ENCODE measurements around the gene EPHA10.
"Not testable (repeated sequence)": the region's sequence is repeated elsewhere in the genome, so short reads cannot be mapped to it uniquely, and the experiment has no call there.

The EPHA10 gene

GRCh38 chr1:37767488-37767887, 2.6 kb upstream of the EPHA10 start:
- no peak for DNase-seq

GRCh38 chr1:37765916-37766664, 1.2 kb upstream of the EPHA10 start:
- peak; percentile 45 for DNase-seq

- no peak for DNase-seq
Measured at GRCh38 chr1:37764414-37764825, 500 bp downstream of the EPHA10 start.

DNA sequence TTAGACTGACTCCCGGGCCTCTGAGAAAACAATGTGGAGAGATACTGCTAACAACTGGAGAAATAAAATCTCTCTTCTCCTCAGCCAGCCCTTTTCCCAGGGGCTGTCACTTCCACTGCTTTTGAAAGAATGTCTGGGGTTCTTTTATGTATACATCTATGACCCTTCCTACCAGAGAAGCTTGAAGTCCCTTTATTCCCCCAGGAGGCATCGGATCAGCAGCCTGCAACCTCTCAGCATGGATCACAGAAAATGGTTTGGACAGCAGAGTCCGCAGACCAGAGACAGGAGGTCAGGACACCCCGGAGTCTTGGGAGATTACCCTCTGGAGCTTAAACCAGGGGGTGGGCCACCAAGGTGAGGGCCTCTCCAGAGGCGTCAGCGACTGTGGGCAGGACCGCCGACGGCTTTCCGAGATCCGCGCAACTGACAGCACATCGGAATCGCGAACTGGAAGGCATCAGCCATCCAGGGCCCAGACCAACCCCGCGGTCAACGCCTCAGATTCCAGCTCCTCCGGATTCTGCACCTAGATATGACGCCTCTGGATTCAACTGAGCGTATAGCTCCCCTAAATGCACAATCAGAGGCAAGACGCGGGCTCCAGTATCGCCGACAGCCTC, 1.0 kb downstream of the EPHA10 start:
- DNase-seq: no peak

DNA sequence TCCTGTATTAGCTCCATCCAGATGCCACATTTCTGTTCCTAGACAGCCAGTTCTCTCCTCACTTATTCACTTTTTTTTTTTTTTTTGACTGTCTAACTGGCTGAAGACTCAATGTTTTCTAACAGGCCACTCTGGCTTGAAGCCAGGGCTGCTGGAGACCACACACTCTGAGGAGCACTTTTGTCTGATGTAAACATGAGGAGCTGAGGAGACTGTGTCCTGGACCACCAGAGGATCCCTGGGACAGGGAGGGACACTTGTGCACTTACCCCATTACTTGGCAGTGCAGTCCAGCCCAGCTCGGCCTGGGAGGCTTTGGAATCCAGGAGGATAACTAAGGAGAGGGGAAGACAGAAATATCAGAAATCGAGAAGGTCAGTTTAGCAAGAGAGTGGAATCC, 2.4 kb downstream of the EPHA10 start:
- DNase-seq: no peak

- no peak for DNase-seq
Measured at GRCh38 chr1:37761416-37762095, 3.4 kb downstream of the EPHA10 start.

DNA sequence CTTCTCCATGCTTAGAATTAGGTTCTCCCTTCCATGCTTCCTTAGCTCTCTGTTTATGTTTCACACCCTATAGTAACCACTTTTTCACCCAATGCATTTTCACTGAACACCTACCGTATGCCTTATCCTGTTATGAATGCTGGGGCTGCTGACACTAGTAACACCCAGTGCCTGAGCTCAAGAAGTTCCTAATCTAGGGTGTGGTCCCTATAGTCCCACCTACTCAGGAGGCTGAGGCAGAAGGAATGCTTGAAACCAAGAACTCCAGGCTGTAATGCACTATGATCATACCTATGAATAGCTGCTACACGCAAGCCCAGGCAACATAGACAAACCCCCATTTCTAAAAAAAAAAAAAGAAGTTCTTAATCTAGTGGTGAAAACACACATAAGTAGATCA, 5.5 kb downstream of the EPHA10 start:
- DNase-seq: no peak

DNA sequence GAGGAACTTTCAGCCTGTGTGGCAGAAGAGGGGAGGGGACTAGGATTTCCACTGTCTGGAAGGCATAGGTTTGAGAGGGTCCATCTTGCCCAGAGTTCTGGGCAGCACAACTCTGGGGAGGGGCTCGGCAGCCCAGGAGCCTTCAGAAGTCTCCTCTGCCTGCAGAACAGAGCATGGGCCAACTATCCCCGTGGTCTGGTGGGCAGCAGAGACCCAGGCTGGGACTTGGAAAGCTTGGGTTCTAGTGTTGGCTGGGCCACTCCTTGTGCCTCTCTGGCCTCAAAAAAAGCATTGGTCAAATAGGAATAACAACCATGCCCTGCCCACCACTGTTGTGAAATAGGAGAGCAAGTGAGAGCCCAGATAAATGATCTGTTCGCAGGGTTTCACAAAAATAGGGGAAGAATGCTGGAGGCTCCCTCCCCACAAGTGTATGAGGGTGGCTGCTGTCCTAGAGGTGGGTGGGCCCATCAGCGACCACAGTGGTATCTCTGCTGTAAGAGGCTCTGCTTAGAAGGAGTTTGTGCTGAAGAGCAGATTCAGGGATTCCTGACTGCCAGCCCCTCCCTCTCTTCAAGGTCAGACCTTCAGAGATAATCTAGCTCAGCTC, 8.9 kb downstream of the EPHA10 start:
- DNase-seq: no peak

- DNase-seq: no peak
Measured at GRCh38 chr1:37755290-37755689, 9.6 kb downstream of the EPHA10 start.

DNA sequence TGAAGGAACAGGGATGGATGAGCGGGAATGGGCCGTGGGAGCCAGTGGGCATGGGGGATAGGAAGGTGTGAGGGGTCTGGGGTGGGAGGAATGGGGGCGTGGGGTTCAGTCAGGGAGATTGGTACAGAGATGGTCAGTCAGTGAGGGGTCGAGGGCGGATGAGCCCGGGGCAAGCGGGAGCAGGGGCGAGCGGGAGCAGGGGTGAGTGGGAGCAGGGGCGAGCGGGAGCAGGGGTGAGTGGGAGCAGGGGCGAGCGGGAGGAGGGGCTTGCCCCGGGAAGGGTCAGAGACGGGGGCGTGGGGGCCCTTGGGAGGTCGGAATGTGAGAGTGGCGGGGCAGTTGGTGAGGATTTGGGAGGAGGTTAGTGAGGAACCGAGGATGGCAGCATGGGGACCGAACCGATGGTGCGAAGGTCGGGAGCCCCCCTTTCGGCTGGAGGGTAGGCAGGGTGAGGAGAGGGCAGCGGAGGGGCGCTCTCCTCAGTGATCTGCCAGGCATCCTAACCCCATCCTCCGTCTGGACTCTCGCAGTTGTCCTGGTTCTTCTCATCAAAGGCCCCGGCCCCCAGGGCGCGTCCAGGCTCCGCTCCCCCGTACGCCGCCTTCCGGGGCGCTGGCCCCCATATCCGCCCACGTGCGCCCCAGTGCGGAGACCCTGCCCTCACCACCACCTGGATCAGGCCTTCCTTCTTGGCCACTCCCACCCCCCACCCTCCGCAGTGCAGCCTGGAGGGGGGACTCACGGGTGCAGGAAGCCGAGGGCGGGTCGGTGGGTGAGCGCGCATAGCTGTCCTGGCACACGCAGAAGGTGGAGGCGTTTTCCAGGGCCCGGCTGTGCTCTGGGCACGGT, 11.2 kb downstream of the EPHA10 start:
- DNase-seq: no peak

- peak; percentile 80 for DNase-seq
Measured at GRCh38 chr1:37752583-37753471, 12.1 kb downstream of the EPHA10 start.

DNA sequence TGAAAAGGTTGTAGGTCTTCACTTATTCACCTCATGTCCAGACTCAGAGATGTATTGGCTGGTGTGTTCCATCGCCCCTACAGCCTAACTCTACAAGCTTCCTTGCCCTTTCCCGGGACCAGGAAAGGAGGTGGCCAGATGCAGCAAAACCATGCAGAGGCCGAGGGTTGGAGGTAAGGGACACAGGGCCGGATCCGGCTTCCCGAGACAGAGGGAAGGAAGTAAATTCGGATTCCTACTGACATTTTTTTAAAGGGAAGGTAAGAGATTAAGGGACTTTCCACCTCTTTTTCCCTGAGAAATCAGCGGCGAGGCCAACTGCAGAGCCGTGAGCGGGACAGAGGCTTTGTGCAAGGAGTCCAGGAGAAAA, 12.7 kb downstream of the EPHA10 start:
- DNase-seq: no peak

DNA sequence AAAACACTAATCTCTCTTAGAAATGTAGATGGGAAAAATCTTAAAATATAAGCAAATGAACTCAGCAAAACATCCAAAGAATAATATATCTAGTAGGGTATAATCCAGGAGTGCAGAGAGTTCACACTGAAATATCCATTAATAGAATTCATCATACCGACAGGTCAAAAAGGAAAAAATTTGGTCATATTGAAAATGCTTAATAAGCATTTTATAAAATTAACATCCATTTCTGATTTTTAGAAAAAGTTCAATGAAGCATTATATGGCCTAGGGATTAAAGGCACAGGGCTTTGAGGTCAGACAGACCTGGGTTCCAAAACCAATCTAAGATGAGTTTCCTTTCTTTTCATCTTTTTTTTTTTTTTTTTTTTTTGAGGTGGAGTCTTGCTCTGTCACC, 16.4 kb downstream of the EPHA10 start:
- no peak for DNase-seq

DNA sequence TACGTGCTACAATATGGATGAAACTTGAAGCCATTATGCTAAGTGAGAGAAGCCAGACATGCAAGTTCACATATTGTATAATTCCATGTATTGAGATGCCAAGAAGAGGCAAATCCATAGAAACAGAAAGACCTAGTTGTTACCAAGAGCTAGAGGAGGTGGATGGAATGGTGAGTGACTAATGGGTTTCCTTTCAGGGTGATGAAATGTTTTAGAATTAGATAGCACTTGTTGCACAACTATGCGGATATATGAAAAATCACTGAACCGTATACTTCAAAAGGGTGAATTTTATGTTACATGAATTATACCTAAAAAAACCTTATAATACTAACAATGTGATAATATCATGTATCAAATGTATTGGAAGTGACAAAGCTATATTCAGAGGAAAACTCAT, 18.1 kb downstream of the EPHA10 start:
- DNase-seq: no peak

DNA sequence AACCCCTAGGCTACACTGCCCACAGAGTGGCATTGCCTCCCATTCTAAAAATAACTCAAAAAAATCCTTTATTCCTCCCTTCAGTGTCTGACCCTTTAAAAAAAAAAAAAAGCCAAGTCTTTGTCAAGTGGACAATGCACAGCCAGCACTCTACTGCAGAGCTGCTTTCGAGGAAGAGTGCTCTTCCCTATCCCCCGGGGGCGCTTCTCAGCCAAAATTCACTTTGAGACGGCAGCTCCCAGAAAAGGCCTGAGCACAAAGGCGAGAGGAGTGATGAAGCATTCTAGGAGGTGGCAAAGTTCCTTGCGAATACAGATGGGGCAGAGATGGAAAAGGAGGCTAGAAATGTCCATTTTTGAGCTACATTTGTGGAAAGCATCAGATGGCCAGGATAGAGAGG, 23.3 kb downstream of the EPHA10 start:
- DNase-seq: no peak

GRCh38 chr1:37741130-37741529, 23.8 kb downstream of the EPHA10 start:
- DNase-seq: no peak

GRCh38 chr1:37739222-37739621, 25.7 kb downstream of the EPHA10 start:
- DNase-seq: peak; percentile 14

- DNase-seq: not testable (repeated sequence)
Measured at GRCh38 chr1:37738619-37739018, 26.3 kb downstream of the EPHA10 start.

DNA sequence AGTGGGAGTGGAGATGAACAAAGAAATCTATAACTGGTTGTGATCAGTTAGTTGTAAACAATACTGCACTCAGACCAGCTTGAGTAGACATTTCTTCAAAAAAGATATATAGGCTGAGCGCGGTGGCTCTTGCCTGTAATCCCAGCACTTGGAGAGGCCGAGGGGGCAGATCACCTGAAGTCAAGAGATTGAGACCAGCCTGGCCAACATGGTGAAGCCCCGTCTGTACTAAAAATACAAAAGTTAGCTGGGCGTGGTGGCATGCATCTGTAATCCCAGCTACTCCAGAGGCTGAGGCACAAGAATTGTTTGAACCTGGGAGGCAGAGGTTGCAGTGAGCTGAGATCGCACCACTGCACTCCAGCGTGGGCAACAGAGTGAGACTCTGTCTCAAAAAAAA, 26.9 kb downstream of the EPHA10 start:
- DNase-seq: not testable (repeated sequence)

DNA sequence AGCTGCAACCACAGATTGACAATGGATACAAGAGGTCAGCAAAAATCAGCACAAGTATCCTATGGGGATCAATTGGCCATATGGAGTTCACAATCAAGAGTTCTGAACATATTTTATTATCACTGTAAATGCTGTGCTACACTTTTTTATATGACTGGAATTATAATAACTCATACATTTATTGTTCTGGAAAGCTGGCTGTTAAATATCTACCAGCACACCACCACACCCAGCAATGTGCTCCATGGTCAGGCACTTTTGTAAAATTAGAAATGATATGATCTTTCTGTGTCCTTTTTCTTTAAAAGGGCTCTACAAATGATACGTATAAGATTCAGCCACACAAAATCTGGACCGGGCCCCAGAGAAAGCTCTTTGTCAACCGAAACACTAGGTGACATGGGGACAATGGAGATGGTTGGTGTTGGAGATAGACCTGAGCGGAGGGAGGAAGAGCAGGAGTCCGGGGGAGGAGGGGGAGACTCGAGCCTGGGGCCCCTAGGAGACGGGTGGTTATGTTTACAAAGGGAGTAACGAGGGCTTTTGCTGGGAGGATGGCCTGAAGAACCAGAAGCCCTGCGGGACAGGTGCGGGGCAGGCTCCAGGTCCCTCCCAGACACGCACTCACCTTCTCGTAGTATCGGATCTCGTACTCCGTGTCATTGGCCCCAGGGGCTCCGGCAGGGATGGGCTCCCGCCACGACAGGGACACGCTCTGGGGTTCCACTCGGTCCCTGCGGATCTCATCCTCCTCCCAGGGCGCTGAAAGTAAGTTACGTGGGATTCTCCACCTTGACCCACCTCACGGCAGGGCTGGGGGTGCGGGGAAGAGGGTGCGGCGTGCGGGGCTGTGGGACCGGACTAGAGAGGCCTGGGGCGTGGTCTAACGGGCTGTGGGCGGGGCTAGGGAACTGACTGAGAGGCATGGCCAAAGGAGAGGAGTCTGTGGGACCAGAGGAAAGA, 30.0 kb downstream of the EPHA10 start:
- no peak for DNase-seq
